OCI-LY1 (cell line): ENCODE measurements around the gene HNRNPC.
"Not testable (repeated sequence)": the region's sequence is repeated elsewhere in the genome, so short reads cannot be mapped to it uniquely, and the experiment has no call there.

ENCODE experiments used
- H2AFZ ChIP-seq: fragments of 200-600 bp; sonication (generic), shearing (Covaris generic); 2 replicates; pipeline ENCODE4 v1.6.0; 2014; ENCODE audit warnings: antibody characterized with exemption, mild to moderate bottlenecking, low read length
- H3F3A ChIP-seq: fragments of 200-600 bp; sonication (generic), shearing (Covaris generic); 2 replicates; pipeline ENCODE4 v1.6.0; 2014; ENCODE audit warnings: mild to moderate bottlenecking, antibody characterized with exemption, low read length, moderate library complexity; ENCODE audit not compliant: insufficient read depth
- H3K27ac ChIP-seq: fragments of 200-600 bp; sonication (generic); 2 replicates; pipeline ENCODE4 v1.5.1; 2014; ENCODE audit warnings: low read length, mixed run types, mild to moderate bottlenecking, low read depth; ENCODE audit not compliant: poor library complexity, severe bottlenecking
- H3K27me3 ChIP-seq: fragments of 200-600 bp; sonication (generic); 2 replicates; pipeline ENCODE4 v1.6.0; 2014; ENCODE audit warnings: antibody characterized with exemption, mild to moderate bottlenecking, low read length, moderate library complexity; ENCODE audit not compliant: insufficient read depth
- H3K36me3 ChIP-seq: fragments of 200-600 bp; sonication (generic); 2 replicates; pipeline ENCODE4 v1.6.1; 2014; ENCODE audit warnings: mild to moderate bottlenecking, antibody characterized with exemption, low read length, moderate library complexity, mixed read lengths; ENCODE audit not compliant: insufficient read depth
- H3K4me1 ChIP-seq: fragments of 200-600 bp; sonication (generic); 2 replicates; pipeline ENCODE4 v1.5.1; 2014; ENCODE audit warnings: mild to moderate bottlenecking, low read length, moderate library complexity; ENCODE audit not compliant: insufficient read depth, severe bottlenecking
- H3K4me2 ChIP-seq: fragments of 200-600 bp; sonication (generic), shearing (Covaris generic); 2 replicates; pipeline ENCODE4 v1.6.1; 2014; ENCODE audit warnings: low read length
- H3K4me3 ChIP-seq: fragments of 200-600 bp; sonication (generic); 2 replicates; pipeline ENCODE4 v1.5.1; 2014; ENCODE audit warnings: low read length, low read depth, mild to moderate bottlenecking, mixed read lengths; ENCODE audit not compliant: poor library complexity, severe bottlenecking
- H3K79me2 ChIP-seq: fragments of 200-600 bp; shearing (Covaris generic); 2 replicates; pipeline ENCODE4 v1.6.1; 2016; ENCODE audit warnings: mixed run types, low read length, mixed read lengths; ENCODE audit not compliant: insufficient read depth
- H3K9ac ChIP-seq: fragments of 200-600 bp; sonication (generic), shearing (Covaris generic); 2 replicates; pipeline ENCODE4 v1.6.1; 2014; ENCODE audit warnings: mild to moderate bottlenecking, low read length, mixed read lengths
- H3K9me2 ChIP-seq: fragments of 200-600 bp; sonication (generic), shearing (Covaris generic); 2 replicates; pipeline ENCODE4 v1.6.1; 2014; ENCODE audit warnings: low read depth, mild to moderate bottlenecking, low read length, mixed read lengths
- H3K9me3 ChIP-seq: fragments of 200-600 bp; shearing (Covaris generic); 2 replicates; pipeline ENCODE4 v1.6.1; 2014; ENCODE audit warnings: low read length, mixed read lengths
- H4K20me1 ChIP-seq: fragments of 200-600 bp; sonication (generic), shearing (Covaris generic); 2 replicates; pipeline ENCODE4 v1.6.0; 2016; ENCODE audit warnings: mild to moderate bottlenecking, low read length; ENCODE audit not compliant: insufficient read depth
- EZH2 ChIP-seq: fragments of 200-600 bp; sonication (generic), shearing (Covaris generic); IDR thresholded peaks from 2 replicates; pipeline ENCODE4 v1.8.0; 2017; ENCODE audit warnings: borderline replicate concordance, mixed run types, mild to moderate bottlenecking, antibody characterized with exemption, low read length, moderate library complexity, mixed read lengths
- TF ChIP-seq, protein P1 (sequence below): fragments of 200-600 bp; sonication (generic), shearing (Covaris generic); IDR thresholded peaks from 2 replicates; pipeline ENCODE4 v1.5.1; 2017; ENCODE audit warnings: mild to moderate bottlenecking, antibody characterized with exemption, low read length, moderate library complexity, mixed read lengths

The HNRNPC gene

GRCh38 chr14:21298358-21298757, 29.1 kb upstream of the HNRNPC start:
- Histone ChIP-seq H3K4me1 (peaks cover 20% of the 10 kb centered on the region), H3K4me2 (no peak overlapping the region), H3K36me3 (no peaks in the 10 kb centered on the region), H3K9me3 (no peaks in the 10 kb centered on the region), H3K9me2 (no peaks in the 10 kb centered on the region), H3K27ac (no peak overlapping the region), H4K20me1 (no peaks in the 10 kb centered on the region), H2AFZ (no peak overlapping the region), H3K79me2 (no peaks in the 10 kb centered on the region), H3F3A (no peaks in the 10 kb centered on the region), H3K27me3 (no peaks in the 10 kb centered on the region), H3K9ac (no peak overlapping the region), H3K4me3 (no peak overlapping the region)
- TF ChIP-seq EZH2: no peak
- TF ChIP-seq, protein P1, sequence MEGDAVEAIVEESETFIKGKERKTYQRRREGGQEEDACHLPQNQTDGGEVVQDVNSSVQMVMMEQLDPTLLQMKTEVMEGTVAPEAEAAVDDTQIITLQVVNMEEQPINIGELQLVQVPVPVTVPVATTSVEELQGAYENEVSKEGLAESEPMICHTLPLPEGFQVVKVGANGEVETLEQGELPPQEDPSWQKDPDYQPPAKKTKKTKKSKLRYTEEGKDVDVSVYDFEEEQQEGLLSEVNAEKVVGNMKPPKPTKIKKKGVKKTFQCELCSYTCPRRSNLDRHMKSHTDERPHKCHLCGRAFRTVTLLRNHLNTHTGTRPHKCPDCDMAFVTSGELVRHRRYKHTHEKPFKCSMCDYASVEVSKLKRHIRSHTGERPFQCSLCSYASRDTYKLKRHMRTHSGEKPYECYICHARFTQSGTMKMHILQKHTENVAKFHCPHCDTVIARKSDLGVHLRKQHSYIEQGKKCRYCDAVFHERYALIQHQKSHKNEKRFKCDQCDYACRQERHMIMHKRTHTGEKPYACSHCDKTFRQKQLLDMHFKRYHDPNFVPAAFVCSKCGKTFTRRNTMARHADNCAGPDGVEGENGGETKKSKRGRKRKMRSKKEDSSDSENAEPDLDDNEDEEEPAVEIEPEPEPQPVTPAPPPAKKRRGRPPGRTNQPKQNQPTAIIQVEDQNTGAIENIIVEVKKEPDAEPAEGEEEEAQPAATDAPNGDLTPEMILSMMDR: no peak

DNA sequence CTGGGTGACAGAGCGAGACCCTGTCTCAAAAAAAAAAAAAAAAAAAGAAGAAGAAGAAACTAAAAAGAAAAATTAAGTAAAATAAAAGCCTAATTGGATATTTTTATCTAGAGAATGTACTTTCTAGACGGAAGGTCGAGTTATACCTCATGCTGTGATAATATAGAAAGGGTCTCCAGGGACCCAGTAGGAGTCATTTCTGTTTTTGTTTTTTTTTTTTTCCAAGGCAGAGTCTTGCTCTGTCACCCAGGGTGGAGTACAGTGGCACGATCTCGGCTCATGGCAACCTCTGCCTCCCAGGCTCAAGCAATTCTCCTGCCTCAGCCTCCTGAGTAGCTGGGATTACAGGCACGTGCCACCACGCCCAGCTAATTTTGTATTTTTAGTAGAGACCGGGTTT, 24.8 kb upstream of the HNRNPC start:
- H3K36me3 ChIP-seq, H3K27ac ChIP-seq, H3K9ac ChIP-seq, H3K27me3 ChIP-seq, H3K79me2 ChIP-seq, H3K9me2 ChIP-seq, H4K20me1 ChIP-seq, H2AFZ ChIP-seq, H3K9me3 ChIP-seq, H3K4me2 ChIP-seq, H3K4me3 ChIP-seq, H3F3A ChIP-seq: not testable (repeated sequence)
- H3K4me1 ChIP-seq: peaks cover 12% of the 10 kb centered on the region

DNA sequence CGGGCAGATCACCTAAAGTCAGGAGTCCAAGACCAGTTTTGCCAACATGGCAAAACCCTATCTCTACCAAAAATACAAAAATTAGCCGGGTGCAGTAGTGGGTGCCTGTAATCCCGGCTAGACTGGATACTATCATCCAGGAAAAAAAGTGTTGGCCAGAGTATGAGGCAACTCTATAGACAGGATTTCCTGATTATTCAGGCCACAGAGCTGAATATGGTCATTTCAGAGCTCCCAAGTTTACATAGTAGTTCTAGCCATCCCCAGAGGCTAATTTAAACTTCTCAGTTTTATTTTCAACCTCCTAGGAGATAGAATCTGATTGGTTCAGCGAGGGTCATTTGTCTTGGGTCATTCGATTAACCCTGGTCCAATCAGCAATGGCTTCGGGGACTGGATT, 17.9 kb upstream of the HNRNPC start:
- no peak overlapping the region for H3K4me2 ChIP-seq
- H3F3A ChIP-seq: no peaks in the 10 kb centered on the region
- no peak overlapping the region for H3K9ac ChIP-seq
- no peak overlapping the region for H3K4me3 ChIP-seq
- TF ChIP-seq, protein P1: no peak
- TF ChIP-seq EZH2: no peak
- H2AFZ ChIP-seq: no peak overlapping the region
- H3K36me3 ChIP-seq: no peaks in the 10 kb centered on the region
- H3K4me1 ChIP-seq: peaks cover 13% of the 10 kb centered on the region
- no peaks in the 10 kb centered on the region for H3K27me3 ChIP-seq
- H3K79me2 ChIP-seq: no peaks in the 10 kb centered on the region
- no peak overlapping the region for H3K27ac ChIP-seq
- no peaks in the 10 kb centered on the region for H4K20me1 ChIP-seq
- H3K9me2 ChIP-seq: no peaks in the 10 kb centered on the region
- no peaks in the 10 kb centered on the region for H3K9me3 ChIP-seq

GRCh38 chr14:21286516-21286915, 17.3 kb upstream of the HNRNPC start:
- peaks cover 13% of the 10 kb centered on the region for H3K4me1 ChIP-seq
- not testable (repeated sequence) for H3K9me3 ChIP-seq, H3K4me2 ChIP-seq, H3K4me3 ChIP-seq, H3K27me3 ChIP-seq, H3K9me2 ChIP-seq, H3K36me3 ChIP-seq, H3K27ac ChIP-seq, H3K9ac ChIP-seq, H4K20me1 ChIP-seq, H3F3A ChIP-seq, H2AFZ ChIP-seq, H3K79me2 ChIP-seq

GRCh38 chr14:21281917-21282316, 12.7 kb upstream of the HNRNPC start:
- H4K20me1 ChIP-seq, H3K4me3 ChIP-seq, H3K4me1 ChIP-seq, H3K27me3 ChIP-seq, H3K79me2 ChIP-seq, H3K4me2 ChIP-seq, H3K9me3 ChIP-seq, H3K9ac ChIP-seq, H3K36me3 ChIP-seq, H3F3A ChIP-seq, H2AFZ ChIP-seq, H3K27ac ChIP-seq, H3K9me2 ChIP-seq: not testable (repeated sequence)
